ENCODE measurements around the gene THOC3.
"Not testable (repeated sequence)": the region's sequence is repeated elsewhere in the genome, so short reads cannot be mapped to it uniquely, and the experiment has no call there.

The THOC3 gene, protein sequence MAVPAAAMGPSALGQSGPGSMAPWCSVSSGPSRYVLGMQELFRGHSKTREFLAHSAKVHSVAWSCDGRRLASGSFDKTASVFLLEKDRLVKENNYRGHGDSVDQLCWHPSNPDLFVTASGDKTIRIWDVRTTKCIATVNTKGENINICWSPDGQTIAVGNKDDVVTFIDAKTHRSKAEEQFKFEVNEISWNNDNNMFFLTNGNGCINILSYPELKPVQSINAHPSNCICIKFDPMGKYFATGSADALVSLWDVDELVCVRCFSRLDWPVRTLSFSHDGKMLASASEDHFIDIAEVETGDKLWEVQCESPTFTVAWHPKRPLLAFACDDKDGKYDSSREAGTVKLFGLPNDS

DNA sequence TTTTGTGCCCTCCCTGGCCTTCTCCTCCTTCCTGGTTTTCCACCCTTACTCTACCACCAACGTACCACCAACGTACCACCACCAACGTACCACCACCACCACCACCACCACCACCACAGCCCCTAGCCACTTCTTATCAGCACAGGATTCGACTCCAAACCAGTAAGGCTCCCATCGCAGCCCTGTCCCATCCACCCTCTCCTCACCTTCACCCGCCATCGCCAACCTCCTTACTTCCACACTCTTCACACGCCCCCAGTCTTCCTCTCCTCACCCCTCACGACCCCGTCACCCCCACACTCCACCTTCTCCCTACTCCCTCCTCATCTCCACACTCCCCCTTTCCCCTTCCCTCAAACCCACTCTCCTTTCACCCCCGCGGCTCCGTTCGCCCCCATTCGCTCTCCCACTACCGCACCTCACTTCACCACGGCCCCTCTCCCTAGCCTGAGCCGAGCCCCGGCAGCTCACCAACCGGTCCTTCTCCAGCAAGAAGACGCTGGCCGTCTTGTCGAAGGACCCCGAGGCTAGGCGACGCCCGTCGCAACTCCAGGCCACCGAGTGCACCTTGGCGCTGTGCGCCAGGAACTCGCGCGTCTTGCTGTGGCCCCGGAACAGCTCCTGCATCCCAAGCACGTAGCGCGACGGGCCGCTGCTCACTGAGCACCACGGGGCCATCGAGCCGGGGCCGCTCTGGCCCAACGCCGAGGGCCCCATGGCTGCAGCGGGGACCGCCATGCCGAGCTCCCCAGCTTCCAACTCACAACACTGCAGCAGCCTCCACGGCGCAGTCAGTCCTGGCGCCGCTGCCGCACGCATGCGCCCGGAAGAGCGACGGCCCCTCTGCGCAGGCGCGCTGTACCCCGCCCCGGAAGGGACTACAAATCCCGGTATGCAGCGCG is at the start of gene THOC3:
Gene THOC3, minus strand, starts transcription at position 845 of the 902 bp plus-strand sequence. Its CDS starts 107 bp downstream, at position 738.
- DNase-seq (ENCODE audit: low spot score), result not testable (repeated sequence)

DNA sequence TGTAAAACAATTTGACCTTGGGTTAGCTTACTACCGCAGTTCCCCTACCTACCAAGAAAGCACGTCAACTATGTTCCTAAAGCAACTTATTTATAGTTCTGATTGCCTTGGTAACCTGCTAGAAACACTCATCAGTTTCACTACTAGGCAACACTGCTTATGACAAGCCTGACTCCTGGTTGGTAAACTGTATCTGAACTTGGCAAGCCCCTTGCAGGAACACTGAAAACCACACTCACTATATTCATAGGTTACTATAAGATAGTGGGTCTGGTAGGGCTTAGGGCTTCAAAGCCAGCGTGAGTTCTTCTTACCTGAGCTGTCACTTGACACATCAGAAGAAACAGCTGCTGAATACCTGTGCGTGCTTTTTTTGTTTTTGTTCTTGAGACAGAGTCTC is 49.2 kb upstream of the THOC3 start:
- DNase-seq (ENCODE audit: low spot score), result not testable (repeated sequence)

DNA sequence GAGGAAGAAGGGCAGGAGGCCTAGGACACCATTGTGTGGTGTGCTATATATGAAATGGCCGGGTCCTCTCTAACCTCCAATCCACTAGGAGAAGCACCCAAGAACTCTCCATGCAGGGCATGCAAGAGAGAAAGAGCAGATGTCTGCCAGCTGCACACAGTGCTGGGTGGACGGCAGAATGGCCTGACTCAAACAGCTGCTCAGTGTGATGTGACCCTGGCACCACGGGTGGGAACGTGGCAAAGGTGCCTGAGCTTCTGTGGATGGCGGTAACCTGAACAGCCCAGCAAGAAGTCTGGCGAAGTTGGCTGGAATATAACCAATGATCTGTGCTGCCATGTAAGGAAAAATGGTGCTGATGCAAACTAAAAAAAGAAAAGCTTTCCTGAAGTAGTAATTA is 46.2 kb upstream of the THOC3 start:
- DNase-seq (ENCODE audit: low spot score), result not testable (repeated sequence)

DNA sequence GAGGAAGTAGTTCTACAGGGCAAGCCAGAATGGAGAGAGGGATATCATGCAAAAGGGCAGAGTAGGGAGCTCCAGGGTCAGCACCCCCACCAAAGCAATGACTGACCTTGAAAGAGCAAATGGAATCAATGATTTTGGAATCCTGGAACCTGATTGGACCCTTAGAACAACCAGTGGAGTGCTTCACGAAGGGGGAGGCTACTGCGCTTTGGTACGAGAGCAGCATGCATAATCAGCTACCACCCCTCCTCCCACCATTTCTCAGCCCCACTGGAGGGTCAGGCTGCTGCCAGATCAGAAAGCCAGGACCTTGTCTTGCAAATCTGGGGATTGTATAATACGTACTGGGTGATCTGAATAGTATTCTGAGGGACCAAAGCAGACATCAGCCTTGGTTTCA is 43.0 kb upstream of the THOC3 start:
- not testable (repeated sequence) for DNase-seq (ENCODE audit: low spot score)

DNA sequence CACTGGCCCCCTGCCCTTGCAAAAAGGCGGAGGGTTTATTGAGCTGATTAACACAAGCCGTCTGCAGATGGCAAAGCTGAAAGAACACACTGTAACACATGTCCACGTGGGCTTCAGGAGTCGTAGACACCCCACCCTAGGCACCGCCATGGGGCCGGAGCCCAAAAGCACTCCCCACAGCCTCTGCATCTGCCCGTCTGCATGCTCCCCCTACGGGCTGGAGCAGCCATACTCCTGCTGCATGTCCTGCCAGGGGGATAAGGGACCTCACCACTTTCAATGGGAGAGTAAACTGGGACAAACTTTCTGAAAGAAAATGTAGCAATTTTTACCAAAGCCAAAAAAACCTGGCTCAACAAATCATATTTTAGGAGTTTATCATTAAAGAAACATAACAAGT is 42.1 kb upstream of the THOC3 start:
- not testable (repeated sequence) for DNase-seq (ENCODE audit: low spot score)

DNA sequence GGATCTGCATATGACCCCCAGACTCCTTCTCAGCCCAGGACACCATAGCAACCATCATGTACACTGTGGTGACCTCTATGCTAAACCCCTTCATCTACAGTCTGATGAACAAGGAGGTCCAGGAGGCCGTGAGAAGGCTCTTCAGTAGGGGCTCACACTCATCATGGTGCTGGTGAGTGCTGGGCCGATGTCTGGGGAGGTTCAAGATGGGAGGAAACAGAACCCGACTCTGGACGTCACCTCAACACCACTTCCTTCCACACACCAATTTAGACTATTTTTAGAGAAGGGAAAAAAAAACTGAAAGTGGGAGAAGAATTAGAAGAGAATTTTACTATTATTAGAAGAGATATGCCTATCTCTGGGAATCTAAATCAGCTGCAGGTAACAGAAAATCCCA is 39.1 kb upstream of the THOC3 start:
- DNase-seq (ENCODE audit: low spot score), result not testable (repeated sequence)

DNA sequence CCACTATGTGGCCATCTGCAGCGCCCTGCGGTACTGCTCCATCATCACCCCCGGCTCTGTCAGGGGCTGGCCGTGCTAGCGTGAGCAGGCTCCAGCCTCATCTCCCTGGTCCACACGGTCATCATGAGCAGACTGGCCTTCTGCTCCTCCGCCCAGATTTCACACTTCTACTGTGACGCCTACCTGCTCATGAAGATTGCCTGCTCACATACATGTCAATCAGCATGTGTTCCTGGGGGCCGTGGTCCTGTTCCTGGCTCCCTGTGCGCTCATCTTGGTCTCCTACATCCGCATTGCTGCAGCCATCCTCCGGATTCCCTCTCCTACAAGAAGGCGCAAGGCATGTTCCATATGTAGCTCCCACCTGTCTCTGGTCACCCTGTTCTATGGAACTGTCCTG is 38.7 kb upstream of the THOC3 start:
- DNase-seq (ENCODE audit: low spot score), result not testable (repeated sequence)

DNA sequence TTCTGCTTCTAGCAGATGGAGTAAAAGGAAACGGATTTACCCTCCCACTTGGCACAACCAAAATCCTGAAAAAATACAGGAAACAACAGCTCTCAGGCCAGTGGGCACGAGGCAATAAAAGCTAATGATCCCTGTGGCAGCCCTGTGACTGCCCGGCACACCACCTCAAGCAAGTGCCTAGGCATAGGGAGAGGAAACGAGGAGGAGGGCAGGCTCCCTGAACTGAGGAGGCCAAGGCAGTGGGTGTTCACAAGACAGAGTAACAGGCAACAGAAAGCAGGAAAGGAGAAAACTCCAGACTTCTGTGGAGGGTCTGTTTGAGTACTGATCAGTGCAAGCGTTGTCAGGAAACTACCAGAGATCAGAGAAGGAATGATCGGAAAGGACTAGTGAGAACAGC is 29.9 kb upstream of the THOC3 start:
- not testable (repeated sequence) for DNase-seq (ENCODE audit: low spot score)

DNA sequence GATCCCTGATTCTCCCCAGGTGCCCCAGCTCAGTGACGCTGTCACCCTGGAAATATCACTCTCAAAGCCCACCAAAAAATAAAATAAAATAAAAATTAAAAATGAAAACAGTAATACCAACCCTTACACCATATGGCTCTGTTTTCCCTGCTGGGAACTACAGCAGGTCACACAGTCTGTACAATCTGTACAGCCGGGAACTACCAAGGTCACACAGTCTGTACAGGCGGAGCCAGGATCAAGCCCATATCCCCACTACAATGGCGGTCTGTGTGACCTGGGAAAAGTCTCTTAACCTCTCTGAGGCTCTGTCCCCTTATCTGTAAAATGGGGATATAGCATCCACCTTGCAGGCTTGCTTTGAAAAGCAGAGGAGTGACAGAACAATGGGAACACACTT is 29.4 kb upstream of the THOC3 start:
- DNase-seq (ENCODE audit: low spot score), result not testable (repeated sequence)

DNA sequence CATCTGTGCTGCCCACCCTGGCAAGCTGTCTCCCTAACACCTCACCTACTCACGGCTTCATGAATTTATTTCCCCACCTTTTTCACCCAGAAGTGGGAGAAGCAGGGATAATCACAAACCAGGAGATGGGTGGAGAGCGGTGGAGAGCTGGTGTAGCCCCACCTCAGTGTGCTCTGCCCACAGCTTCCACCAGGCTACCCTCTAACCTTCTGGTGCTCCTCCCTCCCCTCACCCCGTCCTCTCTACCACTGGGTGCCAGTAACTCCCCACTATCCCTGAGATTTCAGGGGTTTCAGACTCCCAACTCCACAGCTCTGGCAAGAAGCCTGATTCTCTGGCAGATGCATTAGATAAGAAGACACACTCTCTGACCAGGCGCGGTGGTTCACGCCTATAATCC is 28.7 kb upstream of the THOC3 start:
- DNase-seq (ENCODE audit: low spot score), result not testable (repeated sequence)

DNA sequence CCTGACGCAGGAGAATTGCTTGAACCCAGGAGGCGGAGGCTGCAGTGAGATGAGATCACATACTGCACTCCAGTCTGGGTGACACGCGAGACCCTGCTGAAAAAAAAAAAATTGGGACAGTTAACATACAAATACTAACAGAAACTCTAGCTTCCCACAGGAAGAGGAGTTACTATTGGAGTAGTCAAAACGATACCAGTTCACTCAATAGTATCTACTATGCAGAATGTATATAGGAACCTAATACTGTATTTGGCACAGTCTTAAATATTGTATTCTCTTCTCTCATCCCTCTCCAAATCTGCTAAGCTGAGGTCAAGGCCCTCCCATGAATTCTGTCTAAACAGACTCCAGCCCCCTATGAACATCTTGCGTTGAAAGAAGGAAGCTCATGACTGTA is 27.4 kb upstream of the THOC3 start:
- not testable (repeated sequence) for DNase-seq (ENCODE audit: low spot score)

DNA sequence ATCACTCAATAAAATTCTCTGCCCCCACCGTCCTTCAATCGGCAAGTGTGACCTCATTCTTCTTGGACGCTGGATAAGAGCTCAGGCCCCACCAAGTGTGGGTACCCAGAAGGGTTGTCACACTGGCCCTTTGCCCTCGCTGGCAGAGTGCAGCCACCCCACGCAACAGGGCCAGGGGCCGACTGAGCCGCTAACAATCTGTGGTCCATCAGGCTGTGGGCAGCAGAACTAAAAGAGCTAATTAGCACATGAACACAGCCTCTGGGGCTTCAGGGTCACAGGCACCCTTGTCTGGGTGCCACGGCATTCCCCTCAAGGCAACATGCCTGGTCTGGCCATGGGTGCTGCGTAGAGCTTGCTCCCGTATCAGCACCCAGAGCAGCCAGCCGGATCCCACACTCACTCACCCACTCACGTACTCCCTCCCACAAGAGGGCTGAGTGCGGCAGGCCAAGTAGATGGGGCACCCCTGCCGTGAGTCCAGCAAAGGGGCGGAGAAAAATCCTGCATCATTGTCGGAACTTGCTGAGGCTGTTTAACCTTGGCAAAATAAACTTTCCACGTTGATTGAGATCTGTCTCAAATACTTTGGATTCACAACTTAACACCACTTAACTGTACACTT is 11.4 kb upstream of the THOC3 start:
- DNase-seq (ENCODE audit: low spot score), result not testable (repeated sequence)

DNA sequence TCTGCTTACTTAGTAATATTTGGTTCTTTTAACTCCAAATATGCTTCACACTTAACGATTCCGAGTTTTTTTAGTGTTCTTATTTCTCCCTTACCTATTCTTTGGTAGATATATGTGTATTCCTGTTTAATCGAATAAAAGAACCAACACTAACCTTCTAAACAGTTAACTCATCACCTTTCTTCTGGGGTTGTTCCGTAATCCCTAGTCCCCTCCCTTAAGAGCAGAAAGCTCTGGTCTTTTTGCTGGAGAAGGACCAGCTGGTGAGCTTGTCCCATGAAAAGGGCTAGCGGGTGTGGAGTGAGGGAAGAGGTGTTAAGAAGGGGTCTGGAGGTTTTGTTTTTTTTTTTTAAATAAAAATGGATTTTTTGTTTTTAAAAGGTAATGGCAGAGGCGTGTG is 266 bp upstream of the THOC3 start:
- not testable (repeated sequence) for DNase-seq (ENCODE audit: low spot score)

DNA sequence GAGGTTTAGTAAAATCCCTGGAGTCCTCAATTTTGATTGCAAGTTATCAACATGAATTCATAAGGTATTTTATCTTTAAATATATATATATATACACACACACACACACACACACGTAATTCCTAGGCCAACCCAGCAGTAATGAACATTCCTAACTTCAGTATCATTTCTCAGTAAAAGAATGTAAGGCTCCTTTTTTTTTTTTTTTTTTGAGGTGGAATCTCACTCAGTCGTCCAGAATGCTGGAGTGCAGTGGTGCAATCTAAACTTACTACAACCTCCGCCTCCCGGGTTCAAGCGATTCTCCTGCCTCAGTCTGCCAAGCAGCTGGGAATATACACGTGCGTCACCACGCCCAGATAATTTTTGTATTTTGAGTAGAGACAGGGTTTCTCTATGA is 5.8 kb downstream of the THOC3 start:
- not testable (repeated sequence) for DNase-seq (ENCODE audit: low spot score)

DNA sequence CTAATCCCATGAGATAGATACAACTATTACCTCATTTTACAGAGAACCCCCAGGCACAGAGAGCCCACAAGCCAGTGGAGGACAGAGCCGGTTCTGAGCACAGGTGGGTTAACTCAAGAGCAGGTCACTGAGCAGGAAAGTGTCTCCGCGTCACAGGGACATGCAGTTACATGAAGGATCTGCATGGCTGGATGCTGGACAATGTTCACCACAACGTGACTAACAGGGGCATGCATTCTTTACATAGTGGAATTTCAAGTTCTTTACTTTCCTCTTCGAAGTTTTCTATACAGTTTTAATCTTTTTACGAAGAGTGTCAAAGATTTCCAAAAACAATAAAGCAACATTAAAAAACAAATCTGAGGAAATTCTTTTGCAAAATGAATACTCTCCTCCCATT is 7.9 kb downstream of the THOC3 start:
- DNase-seq (ENCODE audit: low spot score), result not testable (repeated sequence)

DNA sequence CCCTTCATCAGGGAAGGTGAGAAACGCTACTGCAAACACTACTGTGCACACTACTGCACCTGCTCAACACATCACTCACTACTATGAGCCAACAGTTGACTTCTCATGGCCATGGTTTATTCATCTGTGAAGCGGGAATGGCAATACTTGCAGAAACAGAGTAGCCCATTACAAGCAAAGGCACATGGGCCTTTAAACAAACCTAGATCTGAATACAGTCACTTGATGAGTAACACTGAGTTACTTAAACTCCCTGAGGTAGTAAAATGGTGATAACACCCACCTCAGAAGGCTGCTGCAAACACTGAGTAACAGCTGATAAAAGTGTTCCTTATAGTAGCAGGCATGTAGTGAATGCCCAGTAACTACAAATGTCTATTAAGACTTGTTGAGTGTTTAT is 9.6 kb downstream of the THOC3 start:
- DNase-seq (ENCODE audit: low spot score), result not testable (repeated sequence)

DNA sequence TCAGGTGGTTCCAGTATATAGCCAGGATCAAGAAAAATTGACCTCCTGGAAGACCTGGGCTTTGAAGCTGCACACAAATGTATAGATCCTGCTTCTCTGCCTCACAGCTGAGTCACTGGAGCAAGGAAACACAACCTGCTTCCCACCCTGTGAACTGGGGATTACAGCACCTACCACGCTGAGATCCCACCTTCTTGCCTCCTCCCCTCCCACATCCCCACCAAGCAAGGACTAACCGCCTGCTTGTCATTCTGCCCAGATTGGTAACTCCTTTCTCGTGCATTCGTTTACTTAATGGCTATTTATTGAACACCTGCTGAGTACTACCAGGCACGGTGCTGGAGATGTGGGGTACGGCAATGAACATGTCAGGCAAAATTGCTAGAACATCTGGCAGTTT is 14.0 kb downstream of the THOC3 start:
- not testable (repeated sequence) for DNase-seq (ENCODE audit: low spot score)

DNA sequence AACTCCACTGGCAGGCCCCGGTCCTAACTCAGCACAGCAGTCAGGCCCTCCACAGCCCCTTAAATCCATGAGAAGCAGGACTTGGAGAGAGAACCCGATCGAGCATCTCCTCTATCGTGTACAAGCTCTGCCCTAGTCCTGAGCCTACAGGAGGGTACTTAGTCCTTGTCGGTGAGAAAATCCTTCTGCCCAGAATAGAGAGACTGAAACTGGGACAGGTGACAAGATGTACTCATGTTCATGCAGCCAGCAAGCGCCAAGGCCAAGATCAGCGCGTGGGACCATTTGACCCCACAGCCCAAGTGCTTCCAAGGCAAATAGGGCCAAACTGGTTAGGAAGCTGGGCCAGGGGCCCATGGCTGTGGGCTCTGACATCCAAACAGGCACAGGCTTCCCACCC is 15.3 kb downstream of the THOC3 start:
- not testable (repeated sequence) for DNase-seq (ENCODE audit: low spot score)

DNA sequence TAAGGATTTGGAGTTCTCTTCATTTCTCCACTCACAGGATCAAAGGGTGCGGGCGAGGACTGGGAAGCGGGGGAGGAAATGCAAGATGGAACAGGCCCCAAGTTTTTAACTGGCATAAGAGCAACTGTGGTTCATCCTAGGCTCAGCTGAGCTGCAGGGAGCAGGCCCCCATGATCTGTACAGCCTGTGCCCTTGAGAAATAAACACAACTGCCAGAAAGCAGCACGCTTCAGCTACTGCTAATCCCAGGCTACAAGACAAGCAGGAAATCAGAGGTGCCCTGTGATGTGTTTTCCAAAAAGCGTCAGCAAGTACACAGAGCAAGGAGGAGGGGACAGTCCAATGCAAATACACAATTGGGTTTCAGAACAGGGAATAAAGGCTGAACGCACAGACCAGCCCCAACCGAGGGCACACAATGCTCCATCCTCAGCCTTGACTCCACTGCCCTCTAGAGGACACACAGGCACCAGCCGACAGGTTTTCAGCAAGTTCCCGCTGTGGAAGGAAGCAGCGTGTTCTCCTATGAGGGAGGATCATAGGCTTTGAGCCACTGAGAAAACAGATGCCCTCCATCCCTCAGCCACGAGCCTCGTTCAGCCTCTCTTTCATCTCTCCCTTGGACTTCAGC is 16.7 kb downstream of the THOC3 start:
- not testable (repeated sequence) for DNase-seq (ENCODE audit: low spot score)

DNA sequence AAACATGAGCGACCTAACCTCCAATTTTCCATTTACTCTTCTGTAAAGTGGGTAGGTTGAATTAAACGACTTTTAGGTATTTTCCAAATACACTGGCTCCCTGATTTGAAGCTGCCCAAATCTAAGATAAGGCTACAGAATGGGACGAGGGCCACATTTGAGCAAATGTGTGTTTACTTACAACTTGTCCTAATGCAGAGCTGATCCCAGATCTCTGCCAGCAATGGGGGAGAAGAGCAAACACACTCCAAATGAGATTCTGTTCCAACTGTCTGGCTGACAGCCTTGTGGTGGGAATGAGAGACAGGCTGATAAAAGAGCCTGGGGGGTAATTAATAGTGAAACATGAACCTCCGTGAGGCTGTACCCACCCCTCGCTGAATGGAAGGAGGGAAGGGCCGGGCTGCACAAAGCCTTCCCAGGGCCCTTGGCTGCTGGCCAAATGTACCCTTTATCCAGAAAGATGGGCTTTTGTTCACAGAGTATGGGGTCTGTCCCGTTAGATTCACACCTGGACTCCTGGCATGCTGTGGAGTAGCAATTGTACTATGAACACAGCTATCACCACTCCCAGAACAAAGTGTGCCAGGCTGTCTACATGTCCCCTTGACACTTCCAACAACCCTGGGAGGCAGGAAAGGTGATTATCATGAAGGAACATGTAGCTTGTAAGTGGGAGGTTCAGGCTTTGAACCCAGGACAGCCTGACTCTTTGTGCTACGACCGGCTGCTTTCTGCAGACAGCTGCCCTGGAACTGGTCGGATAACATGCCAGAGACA is 19.6 kb downstream of the THOC3 start:
- DNase-seq (ENCODE audit: low spot score), result not testable (repeated sequence)

DNA sequence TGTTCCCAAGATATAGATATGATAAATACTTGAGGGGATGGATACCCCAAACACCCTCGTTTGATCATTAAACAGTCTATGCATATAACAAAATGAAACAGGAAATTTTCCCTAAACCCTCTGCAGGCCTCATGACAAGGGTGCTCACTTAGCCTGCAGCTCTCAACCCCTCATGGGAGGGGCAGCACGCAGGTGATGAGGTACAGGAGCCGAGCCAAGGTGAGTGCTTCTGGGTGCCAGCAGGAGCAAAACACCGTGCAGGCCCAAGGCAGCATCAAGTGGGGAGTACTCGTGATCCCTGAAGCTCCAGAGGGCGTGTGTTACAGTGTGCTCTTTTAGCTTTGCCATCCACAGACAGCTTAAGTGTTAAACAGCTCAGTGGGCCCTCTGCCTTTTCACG is 24.9 kb downstream of the THOC3 start:
- not testable (repeated sequence) for DNase-seq (ENCODE audit: low spot score)
